ENCODE data around the gene KRT78. TPM values are rescaled to one million over a fixed set of nuclear protein-coding genes. Genes with fewer than 3 reads are reported as not detected.
"Not testable (repeated sequence)": the region's sequence is repeated elsewhere in the genome, so short reads cannot be mapped to it uniquely, and the experiment has no call there.

Gene KRT78
- total RNA-seq, 2 donors from 2014 or later = not detected

DNA sequence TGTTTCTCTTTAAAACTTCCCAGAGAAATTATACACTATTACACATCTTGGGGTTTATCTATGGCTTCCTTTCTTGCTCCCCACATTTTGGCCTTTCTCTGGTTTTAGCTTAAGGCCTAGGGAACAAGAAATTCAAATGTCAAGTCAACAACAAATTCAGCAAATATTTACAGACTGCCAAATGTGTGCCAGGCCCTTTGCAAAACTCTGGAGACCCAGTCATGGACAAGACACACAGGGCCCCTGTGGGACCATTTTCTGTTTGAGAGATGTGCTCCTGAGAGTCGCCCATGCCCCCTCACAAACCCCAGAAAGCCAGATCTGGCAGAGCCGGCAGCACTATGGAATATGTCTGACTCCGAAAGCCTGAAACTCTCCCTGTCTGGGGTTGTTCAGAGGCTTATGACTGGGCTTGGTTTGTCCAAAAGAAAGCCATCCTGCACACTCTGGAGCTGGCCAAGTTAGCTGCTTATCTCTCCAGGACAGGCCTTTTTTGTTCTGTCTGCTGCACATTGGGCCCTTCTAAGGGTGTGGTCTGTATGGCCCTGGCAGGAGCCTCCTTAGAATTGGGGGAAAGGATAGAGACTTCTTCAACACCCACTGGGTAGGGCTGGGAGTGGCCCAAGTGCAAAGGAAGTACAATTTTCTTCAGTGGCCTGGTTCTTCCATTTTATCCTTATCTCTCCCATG, 51.8 kb downstream of the KRT78 start:
- no peaks in the 10 kb centered on the region for H3K9me3 ChIP-seq
- intact Hi-C loops (cut with DNase I) = no loop called here
- H3K27me3 ChIP-seq = no peaks in the 10 kb centered on the region
- no peak for TF ChIP-seq CTCF (IDR thresholded peaks at IDR 0.05)
- DNase-seq = no peak
- no peaks in the 10 kb centered on the region for H3K36me3 ChIP-seq
- no peak overlapping the region for H3K4me3 ChIP-seq
- H3K27ac ChIP-seq = no peak overlapping the region
- no peaks in the 10 kb centered on the region for H3K4me1 ChIP-seq
- no peak overlapping the region for H3K9ac ChIP-seq (ENCODE audit: low read depth in 2 of 2, low read length in 2 of 2)

- Histone ChIP-seq H3K36me3 (no peaks in the 10 kb centered on the region), H3K27ac (no peak overlapping the region), H3K4me1 (no peaks in the 10 kb centered on the region), H3K4me3 (no peak overlapping the region), H3K9me3 (no peaks in the 10 kb centered on the region), H3K9ac (ENCODE audit: low read depth in 2 of 2, low read length in 2 of 2) (no peak overlapping the region), H3K27me3 (no peaks in the 10 kb centered on the region)
- no peak for DNase-seq
- intact Hi-C loops (cut with DNase I) = no loop called here
- no peak for TF ChIP-seq CTCF (IDR thresholded peaks at IDR 0.05)
Measured at GRCh38 chr12:52796429-52796794, 52.4 kb downstream of the KRT78 start.

DNA sequence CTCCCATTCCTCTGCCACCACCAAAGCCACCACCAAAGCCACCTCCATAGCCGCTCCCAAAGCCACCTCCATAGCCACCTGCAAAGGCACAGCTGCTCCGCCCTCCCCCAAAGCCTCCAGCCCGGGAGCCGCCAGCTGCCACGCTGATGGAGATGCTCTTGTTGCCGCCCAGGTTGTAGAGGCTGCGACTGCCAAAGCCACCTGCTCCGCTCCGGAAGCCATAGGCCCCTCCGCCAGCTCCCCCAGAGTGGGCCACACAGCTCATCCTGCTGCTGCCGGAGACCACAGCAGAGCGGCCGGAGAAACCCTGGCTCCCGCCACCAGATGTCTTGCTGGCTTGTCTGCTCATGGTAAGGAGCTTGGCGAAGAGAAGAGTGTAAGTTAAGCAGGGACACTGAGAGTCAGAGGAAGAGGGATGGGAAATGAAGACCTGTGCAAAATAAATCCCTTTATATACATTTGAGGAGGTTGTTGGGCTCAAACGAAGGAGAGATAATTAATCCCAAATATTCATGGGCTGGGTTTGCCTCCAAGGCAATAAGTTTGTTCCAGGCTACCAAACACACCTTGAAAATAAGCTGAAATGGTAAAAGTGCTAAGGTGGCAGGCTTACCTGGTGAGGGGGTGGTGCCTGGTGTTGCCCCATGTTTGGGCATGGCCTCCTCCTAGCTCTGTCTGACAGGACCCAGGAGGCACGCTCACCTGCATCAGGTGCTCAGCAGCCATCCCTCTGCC, 52.9 kb downstream of the KRT78 start, which contains the start of gene KRT3:
Gene KRT3, minus strand, starts transcription at position 424 of the 735 bp plus-strand sequence. Its CDS starts 75 bp downstream, at position 349.
- Histone ChIP-seq H3K4me1 (no peaks in the 10 kb centered on the region), H3K9ac (ENCODE audit: low read depth in 2 of 2, low read length in 2 of 2) (no peak within 1 kb of the TSS), H3K9me3 (no peaks in the 10 kb centered on the region), H3K27me3 (no peaks in the 10 kb centered on the region), H3K27ac (no peak within 1 kb of the TSS), H3K4me3 (no peak within 1 kb of the TSS), H3K36me3 (no peaks in the 10 kb centered on the region)
- intact Hi-C loops (cut with DNase I) = no loop called here
- no peak for DNase-seq
- TF ChIP-seq CTCF (IDR thresholded peaks at IDR 0.05) = no peak

DNA sequence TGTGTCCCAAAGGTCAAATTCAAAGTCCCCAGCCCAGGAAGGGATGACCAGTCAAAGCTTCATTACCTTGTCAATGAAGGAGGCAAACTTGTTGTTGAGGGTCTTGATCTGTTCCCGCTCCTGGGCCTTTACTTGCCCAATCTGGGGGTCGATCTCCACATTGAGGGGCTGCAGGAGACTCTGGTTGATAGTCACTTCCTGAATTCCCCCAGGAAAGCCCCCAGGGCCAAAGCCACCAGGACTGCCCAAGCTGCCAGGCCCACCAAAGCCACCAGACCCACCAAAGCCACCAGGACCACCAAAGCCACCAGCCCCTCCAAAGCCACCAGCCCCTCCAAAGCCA, 53.5 kb downstream of the KRT78 start:
- H3K27me3 ChIP-seq; H3K9me3 ChIP-seq; H3K4me3 ChIP-seq; H3K9ac ChIP-seq (ENCODE audit: low read depth in 2 of 2, low read length in 2 of 2); H3K36me3 ChIP-seq; intact Hi-C loops (cut with DNase I); DNase-seq; H3K4me1 ChIP-seq; H3K27ac ChIP-seq: not testable (repeated sequence)

DNA sequence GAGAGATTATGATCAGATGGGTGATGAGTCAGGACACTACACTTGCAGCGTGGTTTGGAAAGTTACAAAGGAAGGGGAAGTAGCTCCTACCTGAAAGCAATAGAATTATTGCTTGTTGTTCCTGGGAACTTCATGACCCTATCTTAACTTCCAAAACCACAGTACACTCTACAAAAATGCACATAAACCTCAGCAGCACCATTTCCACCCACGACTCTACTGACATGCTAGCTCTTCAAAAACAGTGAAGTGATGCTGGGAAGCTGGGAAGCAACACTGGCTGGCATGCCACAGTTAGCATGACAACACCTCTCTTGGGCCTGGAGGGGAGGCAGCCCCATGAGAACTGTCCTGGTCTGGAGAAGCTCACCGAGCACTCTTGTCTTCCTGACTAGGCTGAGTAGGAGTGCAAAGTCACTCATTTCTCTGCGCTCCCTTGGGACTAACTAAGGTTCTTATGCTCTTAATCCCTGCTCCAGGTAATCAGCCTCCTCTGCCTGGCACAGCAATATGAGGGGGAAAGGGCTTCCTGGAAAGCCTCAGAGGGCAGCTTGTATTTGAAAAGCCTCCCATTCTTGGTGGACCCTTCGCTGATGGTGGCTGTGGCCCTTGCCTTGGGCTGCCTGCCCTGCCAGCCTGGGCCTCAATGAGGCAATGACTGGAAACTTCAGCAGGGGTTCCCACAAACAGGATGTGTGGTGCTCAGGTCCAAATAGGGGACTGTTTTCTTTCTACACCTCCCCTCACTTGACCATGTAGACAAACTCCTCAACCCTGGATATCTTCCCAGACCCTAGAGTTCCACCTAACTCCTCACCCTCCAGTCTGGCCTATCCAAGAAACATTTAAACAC, 54.1 kb downstream of the KRT78 start:
- intact Hi-C loops (cut with DNase I) = no loop called here
- Histone ChIP-seq H3K27ac (no peak overlapping the region), H3K4me1 (no peaks in the 10 kb centered on the region), H3K27me3 (no peaks in the 10 kb centered on the region), H3K36me3 (no peaks in the 10 kb centered on the region), H3K9ac (ENCODE audit: low read depth in 2 of 2, low read length in 2 of 2) (no peak overlapping the region), H3K4me3 (no peak overlapping the region), H3K9me3 (no peaks in the 10 kb centered on the region)
- TF ChIP-seq CTCF (IDR thresholded peaks at IDR 0.05) = no peak
- DNase-seq = no peak

Measured in colonic mucosa (tissue), 4 donors.